ENCODE results near the gene HIVEP1.

DNA sequence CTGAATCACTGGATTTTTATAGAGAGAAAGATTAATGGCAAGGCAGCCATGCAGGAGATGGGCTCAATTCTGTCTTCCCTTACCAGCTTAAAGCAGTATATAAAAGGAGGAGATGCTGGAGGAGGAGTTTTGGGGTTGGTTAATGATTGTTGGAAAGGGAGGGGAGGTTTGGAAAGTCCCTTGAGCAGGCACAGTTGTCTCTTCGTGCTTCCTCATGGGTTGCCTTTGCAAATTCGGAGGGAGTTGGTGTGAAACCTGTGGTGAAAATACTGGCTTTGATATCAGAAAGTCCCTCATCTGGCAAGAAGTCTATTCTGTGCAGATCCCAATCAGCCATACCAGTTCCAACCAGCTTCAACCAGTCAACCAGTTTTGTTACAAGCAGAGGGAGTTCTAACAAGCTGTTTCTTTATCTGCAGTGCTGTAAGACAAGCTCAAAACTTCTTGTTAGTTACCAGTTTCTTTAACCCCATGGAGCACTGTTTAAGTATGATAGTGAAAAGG is 107.0 kb downstream of the HIVEP1 start:
- TF ChIP-seq, protein P1, sequence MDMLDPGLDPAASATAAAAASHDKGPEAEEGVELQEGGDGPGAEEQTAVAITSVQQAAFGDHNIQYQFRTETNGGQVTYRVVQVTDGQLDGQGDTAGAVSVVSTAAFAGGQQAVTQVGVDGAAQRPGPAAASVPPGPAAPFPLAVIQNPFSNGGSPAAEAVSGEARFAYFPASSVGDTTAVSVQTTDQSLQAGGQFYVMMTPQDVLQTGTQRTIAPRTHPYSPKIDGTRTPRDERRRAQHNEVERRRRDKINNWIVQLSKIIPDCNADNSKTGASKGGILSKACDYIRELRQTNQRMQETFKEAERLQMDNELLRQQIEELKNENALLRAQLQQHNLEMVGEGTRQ (IDR thresholded peaks at IDR 0.05; ENCODE audit: borderline replicate concordance, low read depth, low read length), result no peak
- TF ChIP-seq, protein P2, sequence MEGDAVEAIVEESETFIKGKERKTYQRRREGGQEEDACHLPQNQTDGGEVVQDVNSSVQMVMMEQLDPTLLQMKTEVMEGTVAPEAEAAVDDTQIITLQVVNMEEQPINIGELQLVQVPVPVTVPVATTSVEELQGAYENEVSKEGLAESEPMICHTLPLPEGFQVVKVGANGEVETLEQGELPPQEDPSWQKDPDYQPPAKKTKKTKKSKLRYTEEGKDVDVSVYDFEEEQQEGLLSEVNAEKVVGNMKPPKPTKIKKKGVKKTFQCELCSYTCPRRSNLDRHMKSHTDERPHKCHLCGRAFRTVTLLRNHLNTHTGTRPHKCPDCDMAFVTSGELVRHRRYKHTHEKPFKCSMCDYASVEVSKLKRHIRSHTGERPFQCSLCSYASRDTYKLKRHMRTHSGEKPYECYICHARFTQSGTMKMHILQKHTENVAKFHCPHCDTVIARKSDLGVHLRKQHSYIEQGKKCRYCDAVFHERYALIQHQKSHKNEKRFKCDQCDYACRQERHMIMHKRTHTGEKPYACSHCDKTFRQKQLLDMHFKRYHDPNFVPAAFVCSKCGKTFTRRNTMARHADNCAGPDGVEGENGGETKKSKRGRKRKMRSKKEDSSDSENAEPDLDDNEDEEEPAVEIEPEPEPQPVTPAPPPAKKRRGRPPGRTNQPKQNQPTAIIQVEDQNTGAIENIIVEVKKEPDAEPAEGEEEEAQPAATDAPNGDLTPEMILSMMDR (IDR thresholded peaks at IDR 0.05), result no peak
- no peak for TF ChIP-seq JUND (IDR thresholded peaks at IDR 0.05)
- no peak for TF ChIP-seq NFIC (IDR thresholded peaks at IDR 0.05; ENCODE audit: borderline replicate concordance)
- TF ChIP-seq, protein P3, sequence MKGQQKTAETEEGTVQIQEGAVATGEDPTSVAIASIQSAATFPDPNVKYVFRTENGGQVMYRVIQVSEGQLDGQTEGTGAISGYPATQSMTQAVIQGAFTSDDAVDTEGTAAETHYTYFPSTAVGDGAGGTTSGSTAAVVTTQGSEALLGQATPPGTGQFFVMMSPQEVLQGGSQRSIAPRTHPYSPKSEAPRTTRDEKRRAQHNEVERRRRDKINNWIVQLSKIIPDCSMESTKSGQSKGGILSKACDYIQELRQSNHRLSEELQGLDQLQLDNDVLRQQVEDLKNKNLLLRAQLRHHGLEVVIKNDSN (IDR thresholded peaks at IDR 0.05; ENCODE audit: borderline replicate concordance, low read depth), result no peak
- TF ChIP-seq, protein P4, sequence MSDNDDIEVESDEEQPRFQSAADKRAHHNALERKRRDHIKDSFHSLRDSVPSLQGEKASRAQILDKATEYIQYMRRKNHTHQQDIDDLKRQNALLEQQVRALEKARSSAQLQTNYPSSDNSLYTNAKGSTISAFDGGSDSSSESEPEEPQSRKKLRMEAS (IDR thresholded peaks at IDR 0.05; ENCODE audit: low read depth), result no peak
- TF ChIP-seq, protein P5, sequence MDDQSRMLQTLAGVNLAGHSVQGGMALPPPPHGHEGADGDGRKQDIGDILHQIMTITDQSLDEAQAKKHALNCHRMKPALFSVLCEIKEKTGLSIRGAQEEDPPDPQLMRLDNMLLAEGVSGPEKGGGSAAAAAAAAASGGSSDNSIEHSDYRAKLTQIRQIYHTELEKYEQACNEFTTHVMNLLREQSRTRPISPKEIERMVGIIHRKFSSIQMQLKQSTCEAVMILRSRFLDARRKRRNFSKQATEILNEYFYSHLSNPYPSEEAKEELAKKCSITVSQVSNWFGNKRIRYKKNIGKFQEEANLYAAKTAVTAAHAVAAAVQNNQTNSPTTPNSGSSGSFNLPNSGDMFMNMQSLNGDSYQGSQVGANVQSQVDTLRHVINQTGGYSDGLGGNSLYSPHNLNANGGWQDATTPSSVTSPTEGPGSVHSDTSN (IDR thresholded peaks at IDR 0.05), result no peak
- TF ChIP-seq SIN3A (IDR thresholded peaks at IDR 0.05; ENCODE audit: borderline replicate concordance, low read depth, low read length), result no peak
- no peak for TF ChIP-seq RXRA (IDR thresholded peaks at IDR 0.05; ENCODE audit: borderline replicate concordance, low read depth)
- TF ChIP-seq GABPA (IDR thresholded peaks at IDR 0.05; ENCODE audit: low read depth), result no peak
- no peak for TF ChIP-seq SMC3 (IDR thresholded peaks at IDR 0.05; ENCODE audit: low read depth, low read length)

Measured in SK-N-SH (cell line).